ENCODE measurements around the gene CDIP1. TPM values are rescaled to one million over a fixed set of nuclear protein-coding genes. Genes with fewer than 3 reads are reported as not detected.

Gene CDIP1
- total RNA-seq, 2 donors from 2014 or later: 21.1 to 30.6 TPM

DNA sequence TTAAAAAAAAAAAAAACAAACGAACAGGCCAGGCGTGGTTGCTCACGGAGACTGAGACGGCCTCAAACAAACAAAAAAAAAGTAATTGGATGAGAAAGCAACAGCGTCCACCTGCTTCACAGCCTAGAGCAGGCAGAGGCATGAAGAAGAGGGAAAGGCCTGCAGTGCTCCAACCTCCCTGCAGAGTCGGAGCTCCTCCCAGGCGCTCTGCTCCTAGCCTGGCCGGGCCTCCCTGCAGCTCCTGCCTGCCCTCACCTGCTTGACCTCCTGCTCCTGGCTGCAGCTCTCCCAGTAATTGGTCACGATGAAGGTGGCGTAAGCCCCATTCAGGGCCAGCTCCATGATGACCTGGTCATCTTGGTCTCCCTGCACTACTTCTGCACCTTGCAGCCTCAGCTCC, 69.6 kb downstream of the CDIP1 start:
- TF ChIP-seq POLR2AphosphoS5 (IDR thresholded peaks at IDR 0.05): no peak
- TF ChIP-seq, protein P1, sequence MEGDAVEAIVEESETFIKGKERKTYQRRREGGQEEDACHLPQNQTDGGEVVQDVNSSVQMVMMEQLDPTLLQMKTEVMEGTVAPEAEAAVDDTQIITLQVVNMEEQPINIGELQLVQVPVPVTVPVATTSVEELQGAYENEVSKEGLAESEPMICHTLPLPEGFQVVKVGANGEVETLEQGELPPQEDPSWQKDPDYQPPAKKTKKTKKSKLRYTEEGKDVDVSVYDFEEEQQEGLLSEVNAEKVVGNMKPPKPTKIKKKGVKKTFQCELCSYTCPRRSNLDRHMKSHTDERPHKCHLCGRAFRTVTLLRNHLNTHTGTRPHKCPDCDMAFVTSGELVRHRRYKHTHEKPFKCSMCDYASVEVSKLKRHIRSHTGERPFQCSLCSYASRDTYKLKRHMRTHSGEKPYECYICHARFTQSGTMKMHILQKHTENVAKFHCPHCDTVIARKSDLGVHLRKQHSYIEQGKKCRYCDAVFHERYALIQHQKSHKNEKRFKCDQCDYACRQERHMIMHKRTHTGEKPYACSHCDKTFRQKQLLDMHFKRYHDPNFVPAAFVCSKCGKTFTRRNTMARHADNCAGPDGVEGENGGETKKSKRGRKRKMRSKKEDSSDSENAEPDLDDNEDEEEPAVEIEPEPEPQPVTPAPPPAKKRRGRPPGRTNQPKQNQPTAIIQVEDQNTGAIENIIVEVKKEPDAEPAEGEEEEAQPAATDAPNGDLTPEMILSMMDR (IDR thresholded peaks at IDR 0.05): no peak
- TF ChIP-seq POLR2A (IDR thresholded peaks at IDR 0.05): no peak
- no peak overlapping the region for H3K27ac ChIP-seq
- H3K9me3 ChIP-seq: no peaks in the 10 kb centered on the region
- no peaks in the 10 kb centered on the region for H3K27me3 ChIP-seq (replicated peaks; ENCODE audit: insufficient read depth)
- peaks cover 3 to 11% of the 10 kb centered on the region in 2 donors for H3K36me3 ChIP-seq
- no peak for DNase-seq (ENCODE audit: low spot score)
- 75% methylated on average over 10 of the region's 10 CpGs for WGBS
- intact Hi-C loops (cut with DNase I): no loop called here
- no peaks in the 10 kb centered on the region for H3K4me1 ChIP-seq (replicated peaks)
- no peak overlapping the region for H3K4me3 ChIP-seq

DNA sequence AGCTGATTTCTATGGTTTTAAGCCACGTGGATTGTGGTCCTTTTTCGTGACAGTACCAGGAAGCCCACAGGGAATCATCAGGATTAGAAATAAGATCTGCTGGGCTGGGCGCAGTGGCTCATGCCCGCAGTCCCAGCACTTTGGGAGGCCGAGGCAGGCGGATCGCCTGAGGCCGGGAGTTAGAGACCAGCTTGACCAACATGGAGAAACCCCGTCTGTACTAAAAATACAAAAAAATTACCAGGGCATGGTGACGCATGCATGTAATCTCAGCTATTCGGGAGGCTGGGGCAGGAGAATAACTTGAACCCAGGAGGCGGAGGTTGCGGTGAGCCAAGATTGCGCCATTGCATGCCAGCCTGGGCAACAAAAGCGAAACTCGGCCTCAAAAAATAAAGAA, 70.7 kb downstream of the CDIP1 start:
- no peaks in the 10 kb centered on the region for H3K9me3 ChIP-seq
- intact Hi-C loops (cut with DNase I): no loop called here
- H3K27ac ChIP-seq: no peak overlapping the region
- no peak for DNase-seq (ENCODE audit: low spot score)
- no peak overlapping the region for H3K4me3 ChIP-seq
- 96% methylated on average over 16 of the region's 16 CpGs for WGBS
- TF ChIP-seq POLR2AphosphoS5 (IDR thresholded peaks at IDR 0.05) (no peak), POLR2A (IDR thresholded peaks at IDR 0.05) (no peak)
- TF ChIP-seq, protein P1 (IDR thresholded peaks at IDR 0.05): no peak
- H3K4me1 ChIP-seq (replicated peaks): no peaks in the 10 kb centered on the region
- peaks cover 3 to 11% of the 10 kb centered on the region in 2 donors for H3K36me3 ChIP-seq
- no peaks in the 10 kb centered on the region for H3K27me3 ChIP-seq (replicated peaks; ENCODE audit: insufficient read depth)

DNA sequence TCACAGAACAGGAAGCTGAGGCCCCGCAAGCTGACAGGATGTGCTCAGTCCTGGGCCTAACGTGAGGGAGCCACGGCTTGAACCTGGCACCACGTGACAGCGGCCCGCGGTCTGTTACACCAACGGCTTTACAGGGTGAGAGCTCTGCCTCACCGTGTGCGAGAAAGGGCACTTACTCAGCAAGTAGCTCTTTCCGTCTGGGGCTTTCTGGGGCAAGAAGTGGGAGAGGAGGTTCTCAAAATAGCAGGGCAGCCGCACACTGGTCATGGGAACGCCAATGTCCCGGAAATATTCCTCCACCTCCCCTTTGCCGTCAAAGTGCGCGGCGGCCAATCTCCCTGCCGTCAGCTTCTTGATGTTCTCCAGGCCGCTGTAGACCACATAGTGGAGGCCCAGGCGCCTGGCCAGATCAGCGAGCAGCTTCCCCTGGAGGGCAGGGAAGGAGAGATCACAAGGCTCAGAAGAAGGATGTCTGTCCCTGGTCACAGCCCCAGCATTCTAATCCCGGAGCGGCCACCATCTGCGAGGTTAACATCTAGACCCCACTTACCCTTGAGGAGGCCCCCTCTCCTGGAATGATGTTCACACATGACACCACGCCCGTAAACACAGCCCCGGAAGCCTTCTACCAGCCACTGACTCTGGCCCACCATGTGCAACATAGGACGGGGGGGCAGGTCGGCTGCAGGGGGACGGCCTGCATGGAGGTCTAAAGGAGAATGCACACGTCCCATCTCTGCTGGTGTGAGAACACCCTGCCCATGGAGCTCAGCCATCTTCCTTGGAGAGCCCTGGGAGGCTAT, 72.4 kb downstream of the CDIP1 start:
- no peaks in the 10 kb centered on the region for H3K27me3 ChIP-seq (replicated peaks; ENCODE audit: insufficient read depth)
- H3K4me3 ChIP-seq: no peak overlapping the region
- 93% methylated on average over 32 of the region's 32 CpGs for WGBS
- DNase-seq (ENCODE audit: low spot score): no peak
- intact Hi-C loops (cut with DNase I): no loop called here
- H3K27ac ChIP-seq: no peak overlapping the region
- H3K36me3 ChIP-seq: peaks cover 3 to 11% of the 10 kb centered on the region in 2 donors
- no peaks in the 10 kb centered on the region for H3K9me3 ChIP-seq
- H3K4me1 ChIP-seq (replicated peaks): no peaks in the 10 kb centered on the region
- TF ChIP-seq, protein P1 (IDR thresholded peaks at IDR 0.05): no peak
- TF ChIP-seq POLR2A (IDR thresholded peaks at IDR 0.05) (no peak), POLR2AphosphoS5 (IDR thresholded peaks at IDR 0.05) (no peak)

DNA sequence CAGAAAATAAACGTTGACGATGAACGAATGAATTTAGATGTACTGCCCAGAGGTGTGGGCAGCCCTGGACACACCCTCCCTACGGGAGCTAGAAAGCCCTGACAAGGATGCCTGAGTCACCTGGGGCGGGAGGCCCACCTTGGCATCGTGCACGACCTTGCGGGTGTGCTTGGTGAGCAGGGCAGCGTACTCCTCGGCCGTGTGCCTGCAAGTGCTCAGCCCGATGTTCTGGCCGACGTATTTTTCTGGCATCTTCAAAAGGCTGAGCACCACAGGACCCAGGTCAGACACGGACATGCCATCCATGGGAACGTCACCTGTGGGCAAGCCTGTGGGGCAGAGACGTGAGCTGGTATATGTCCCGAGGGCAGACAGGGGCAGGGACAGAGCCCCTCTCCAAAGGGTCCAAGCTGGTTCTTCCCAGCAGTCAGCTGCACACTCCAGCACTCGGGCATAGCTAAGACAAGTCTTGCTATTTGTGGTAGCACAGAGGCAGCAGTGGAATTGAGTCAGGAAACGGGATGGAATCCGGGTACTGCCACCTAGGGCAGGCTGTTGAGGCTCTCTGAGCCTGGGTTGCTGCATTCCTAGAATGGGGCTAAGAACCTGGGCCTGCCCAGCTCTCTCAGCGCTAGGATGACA, 74.9 kb downstream of the CDIP1 start:
- Histone ChIP-seq H3K9me3 (no peaks in the 10 kb centered on the region), H3K27me3 (replicated peaks; ENCODE audit: insufficient read depth) (no peaks in the 10 kb centered on the region), H3K4me1 (replicated peaks) (no peaks in the 10 kb centered on the region), H3K27ac (no peak overlapping the region), H3K36me3 (peaks cover 3 to 11% of the 10 kb centered on the region in 2 donors), H3K4me3 (no peak overlapping the region)
- TF ChIP-seq, protein P1 (IDR thresholded peaks at IDR 0.05): no peak
- TF ChIP-seq POLR2A (IDR thresholded peaks at IDR 0.05) (no peak), POLR2AphosphoS5 (IDR thresholded peaks at IDR 0.05) (no peak)
- no peak for DNase-seq (ENCODE audit: low spot score)
- intact Hi-C loops (cut with DNase I): no loop called here
- 81% methylated on average over 22 of the region's 22 CpGs for WGBS

Measured in prostate gland (tissue), 2 donors.